Skeletal muscle satellite cell (primary cell): ENCODE data around the gene CDIPT.
"Not testable (repeated sequence)": the region's sequence is repeated elsewhere in the genome, so short reads cannot be mapped to it uniquely, and the experiment has no call there.

ENCODE experiments used
- H3K27me3 ChIP-seq: 2 replicates; pipeline ENCODE4 v1.7.0; 2013; ENCODE audit warnings: low read length; ENCODE audit not compliant: control insufficient read depth, insufficient read depth
- H3K36me3 ChIP-seq: 2 replicates; pipeline ENCODE4 v1.7.0; 2013; ENCODE audit warnings: mild to moderate bottlenecking, control low read depth, low read length; ENCODE audit not compliant: insufficient read depth
- H3K4me1 ChIP-seq: 2 replicates; pipeline ENCODE4 v1.7.0; 2013; ENCODE audit warnings: low read length; ENCODE audit not compliant: control insufficient read depth, insufficient read depth
- H3K4me2 ChIP-seq: 2 replicates; pipeline ENCODE4 v1.7.0; 2013; ENCODE audit warnings: mild to moderate bottlenecking, low read length
- H3K4me3 ChIP-seq: 2 replicates; pipeline ENCODE4 v1.7.0; 2013; ENCODE audit warnings: low read length
- H3K9ac ChIP-seq: 2 replicates; pipeline ENCODE4 v1.7.0; 2013; ENCODE audit warnings: mild to moderate bottlenecking, low read depth, low read length, moderate library complexity
- H3K9me3 ChIP-seq: replicated peaks from 2 replicates; pipeline ENCODE4 v1.7.0; 2013; ENCODE audit warnings: mild to moderate bottlenecking, control low read depth, low read length

The CDIPT gene

DNA sequence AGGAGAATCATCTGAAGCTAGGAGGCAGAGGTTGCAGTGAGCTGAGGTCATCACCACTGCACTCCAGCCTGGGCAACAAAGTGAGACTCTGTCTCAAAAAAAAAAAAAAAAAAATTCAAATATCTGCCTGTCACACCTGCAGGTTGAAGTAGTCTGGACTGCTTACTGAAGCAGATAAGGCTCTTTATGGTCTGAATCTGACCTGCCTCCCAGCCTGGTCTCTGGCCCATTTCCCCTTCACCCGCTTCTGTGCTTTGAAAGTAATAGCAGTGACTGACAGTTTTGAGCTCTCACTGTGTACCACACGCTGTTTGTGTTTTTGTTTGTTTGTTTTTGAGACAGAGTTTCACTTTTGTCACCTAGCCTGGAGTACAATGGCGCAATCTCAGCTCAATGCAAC is 30.5 kb upstream of the CDIPT start:
- no peak overlapping the region for H3K4me3 ChIP-seq
- no peak overlapping the region for H3K9ac ChIP-seq
- no peak overlapping the region for H3K4me2 ChIP-seq
- no peaks in the 10 kb centered on the region for H3K9me3 ChIP-seq
- no peaks in the 10 kb centered on the region for H3K4me1 ChIP-seq
- H3K36me3 ChIP-seq = no peaks in the 10 kb centered on the region
- H3K27me3 ChIP-seq = peaks cover 22% of the 10 kb centered on the region

DNA sequence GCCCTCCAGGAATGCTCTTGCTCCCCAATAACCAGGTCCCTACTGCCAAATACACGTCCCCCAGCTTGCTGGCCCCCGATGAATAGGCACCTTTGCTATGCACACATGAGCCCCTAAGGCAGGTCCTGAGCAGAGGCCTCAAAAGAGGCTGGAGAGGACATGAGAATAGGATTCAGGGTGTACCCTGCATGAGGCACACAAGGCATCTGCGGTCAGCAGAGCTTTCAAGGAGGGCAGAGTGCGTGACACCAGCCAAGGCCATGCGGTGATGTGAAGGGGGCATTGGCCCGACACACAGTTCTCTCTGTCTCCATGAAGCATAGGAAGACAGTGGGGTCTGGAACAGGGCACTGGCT is 29.4 kb upstream of the CDIPT start:
- peaks cover 21% of the 10 kb centered on the region for H3K27me3 ChIP-seq
- H3K36me3 ChIP-seq = no peaks in the 10 kb centered on the region
- H3K9ac ChIP-seq = no peak overlapping the region
- no peaks in the 10 kb centered on the region for H3K4me1 ChIP-seq
- no peak overlapping the region for H3K4me2 ChIP-seq
- no peaks in the 10 kb centered on the region for H3K9me3 ChIP-seq
- no peak overlapping the region for H3K4me3 ChIP-seq

DNA sequence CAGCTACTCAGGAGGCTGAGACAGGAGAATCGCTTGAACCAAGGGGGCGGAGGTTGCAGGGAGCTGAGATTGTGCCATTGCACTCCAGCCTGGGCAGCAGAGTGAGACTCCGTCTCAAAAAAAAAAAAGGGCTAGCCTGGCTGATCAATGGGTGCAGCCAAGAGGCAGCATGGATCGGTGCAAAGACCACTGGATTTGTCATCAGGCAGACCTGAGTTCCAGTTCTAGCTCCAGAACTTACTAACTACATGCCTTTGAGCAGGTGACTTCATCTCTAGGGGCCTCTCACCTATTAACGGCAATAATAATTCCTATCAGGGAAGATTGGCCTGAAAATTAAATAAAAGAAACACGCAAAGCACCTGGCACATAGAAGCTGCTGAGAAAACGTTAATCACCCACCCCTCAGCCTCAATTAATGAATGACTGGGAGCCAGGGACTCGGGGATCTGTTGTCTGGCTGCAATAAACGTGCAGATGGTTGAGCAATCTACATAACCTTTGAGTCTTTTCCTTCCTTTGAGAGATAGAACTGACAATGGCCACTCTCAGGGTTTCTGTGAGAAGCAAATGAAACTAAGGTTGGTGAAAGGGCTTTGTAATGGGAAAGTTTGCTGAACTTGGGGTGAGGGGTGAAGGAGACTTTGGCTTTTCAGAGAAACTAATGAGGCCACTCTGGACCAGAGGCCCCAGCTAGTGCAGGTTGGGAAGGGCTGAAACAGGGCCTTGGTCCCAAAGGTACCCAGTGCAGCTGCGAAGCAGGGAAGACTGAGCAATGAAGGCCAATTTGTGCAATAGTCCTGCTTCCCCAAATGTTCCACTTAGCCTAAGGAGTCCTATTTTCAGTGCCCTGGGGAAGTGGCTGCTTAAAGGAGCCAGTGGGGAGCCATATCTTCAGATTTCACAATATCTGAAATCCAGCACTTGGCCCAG is 28.8 kb upstream of the CDIPT start:
- H3K27me3 ChIP-seq = peaks cover 21% of the 10 kb centered on the region
- no peak overlapping the region for H3K9ac ChIP-seq
- H3K4me2 ChIP-seq = no peak overlapping the region
- no peak overlapping the region for H3K4me3 ChIP-seq
- no peaks in the 10 kb centered on the region for H3K9me3 ChIP-seq
- H3K36me3 ChIP-seq = no peaks in the 10 kb centered on the region
- no peaks in the 10 kb centered on the region for H3K4me1 ChIP-seq

DNA sequence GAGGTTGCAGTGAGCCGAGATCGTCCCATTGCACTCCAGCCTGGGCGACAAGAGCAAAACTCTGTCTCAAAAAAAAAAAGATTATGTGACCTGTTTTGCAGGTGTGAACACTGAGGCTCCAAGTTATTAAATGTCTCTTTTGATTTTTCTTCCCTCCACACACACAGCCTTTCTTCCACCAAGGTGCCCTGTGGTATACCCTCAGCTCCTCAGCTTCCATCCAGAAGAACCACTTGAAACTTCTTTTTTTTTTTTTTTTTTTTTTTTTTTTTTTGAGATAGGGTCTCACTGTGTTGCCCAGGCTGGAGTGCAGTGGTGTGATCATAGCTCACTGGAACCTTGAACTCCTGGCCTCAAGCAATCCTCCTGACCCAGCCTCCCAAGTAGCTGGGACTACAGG is 26.3 kb upstream of the CDIPT start:
- not testable (repeated sequence) for H3K36me3 ChIP-seq, H3K4me1 ChIP-seq, H3K9me3 ChIP-seq, H3K4me2 ChIP-seq, H3K4me3 ChIP-seq, H3K9ac ChIP-seq
- peaks cover 12% of the 10 kb centered on the region for H3K27me3 ChIP-seq

DNA sequence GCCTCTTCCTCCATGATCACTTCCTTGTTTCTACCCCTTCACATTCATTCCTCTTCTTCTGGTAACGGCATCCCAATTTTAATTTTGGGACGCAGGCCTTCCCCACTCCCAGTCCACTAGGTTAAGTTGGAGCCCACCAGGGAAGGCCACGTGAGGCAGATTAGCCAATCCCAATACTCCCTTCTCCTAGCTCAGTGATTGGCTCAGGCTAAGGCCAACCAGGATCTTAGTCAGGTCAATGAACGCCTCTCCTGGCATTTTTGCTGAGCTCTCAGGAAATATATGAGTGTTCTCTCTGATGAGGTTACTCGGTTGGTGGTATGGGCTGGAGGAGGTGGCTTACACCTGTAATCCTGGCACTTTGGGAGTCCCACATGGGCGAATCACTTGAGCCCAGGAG is 21.0 kb upstream of the CDIPT start:
- H3K9ac ChIP-seq = no peak overlapping the region
- no peak overlapping the region for H3K4me2 ChIP-seq

DNA sequence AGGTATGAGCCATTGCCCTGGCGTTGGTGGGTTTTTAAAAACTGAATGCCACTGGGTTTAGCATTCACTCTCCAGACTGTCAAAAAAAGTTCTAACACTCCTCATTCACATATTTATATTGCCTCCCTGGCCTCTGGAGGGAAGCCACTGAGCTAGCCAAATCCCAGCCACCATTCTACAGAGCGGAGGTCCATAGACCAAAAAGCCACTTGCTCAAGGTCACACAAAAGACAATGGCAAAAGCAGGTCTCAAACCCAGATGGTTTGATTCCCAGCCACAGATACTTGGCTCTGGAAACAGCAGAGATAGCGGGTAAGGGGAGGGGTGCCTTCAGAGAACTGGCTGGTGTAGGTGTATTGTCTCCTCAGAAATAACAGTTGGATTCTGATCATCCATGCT is 18.0 kb upstream of the CDIPT start:
- no peaks in the 10 kb centered on the region for H3K4me1 ChIP-seq
- no peak overlapping the region for H3K4me3 ChIP-seq
- H3K4me2 ChIP-seq = no peak overlapping the region
- H3K27me3 ChIP-seq = peaks cover 26% of the 10 kb centered on the region
- H3K9me3 ChIP-seq = no peaks in the 10 kb centered on the region
- no peak overlapping the region for H3K9ac ChIP-seq
- no peaks in the 10 kb centered on the region for H3K36me3 ChIP-seq

More for the DNA sequence above, 21.0 kb upstream of the CDIPT start:
- H3K27me3 ChIP-seq = peaks cover 15% of the 10 kb centered on the region
- no peaks in the 10 kb centered on the region for H3K36me3 ChIP-seq
- no peak overlapping the region for H3K4me3 ChIP-seq
- H3K4me1 ChIP-seq = no peaks in the 10 kb centered on the region
- no peaks in the 10 kb centered on the region for H3K9me3 ChIP-seq

DNA sequence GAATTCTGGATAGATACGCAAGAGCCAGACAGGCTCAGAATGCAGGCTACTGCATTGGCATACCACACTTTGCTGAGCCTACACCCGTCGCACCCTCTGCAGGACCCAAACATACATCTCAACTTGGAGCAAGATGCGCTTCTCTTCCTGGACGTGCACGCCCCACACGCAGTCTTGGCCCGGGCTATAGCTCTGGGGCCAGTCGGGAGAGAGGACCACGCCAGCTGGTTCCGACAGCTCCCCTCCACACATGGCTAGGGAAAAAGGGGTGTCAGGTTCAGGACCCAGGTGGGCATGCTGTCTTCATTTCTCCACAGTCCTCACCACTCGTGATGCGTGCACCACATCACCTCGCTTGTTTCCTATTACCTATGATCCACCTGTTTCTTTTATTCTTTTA is 15.1 kb upstream of the CDIPT start:
- no peak overlapping the region for H3K4me3 ChIP-seq
- no peaks in the 10 kb centered on the region for H3K4me1 ChIP-seq
- H3K36me3 ChIP-seq = no peaks in the 10 kb centered on the region
- H3K9ac ChIP-seq = no peak overlapping the region
- no peak overlapping the region for H3K4me2 ChIP-seq
- peaks cover 41% of the 10 kb centered on the region for H3K27me3 ChIP-seq
- no peaks in the 10 kb centered on the region for H3K9me3 ChIP-seq

DNA sequence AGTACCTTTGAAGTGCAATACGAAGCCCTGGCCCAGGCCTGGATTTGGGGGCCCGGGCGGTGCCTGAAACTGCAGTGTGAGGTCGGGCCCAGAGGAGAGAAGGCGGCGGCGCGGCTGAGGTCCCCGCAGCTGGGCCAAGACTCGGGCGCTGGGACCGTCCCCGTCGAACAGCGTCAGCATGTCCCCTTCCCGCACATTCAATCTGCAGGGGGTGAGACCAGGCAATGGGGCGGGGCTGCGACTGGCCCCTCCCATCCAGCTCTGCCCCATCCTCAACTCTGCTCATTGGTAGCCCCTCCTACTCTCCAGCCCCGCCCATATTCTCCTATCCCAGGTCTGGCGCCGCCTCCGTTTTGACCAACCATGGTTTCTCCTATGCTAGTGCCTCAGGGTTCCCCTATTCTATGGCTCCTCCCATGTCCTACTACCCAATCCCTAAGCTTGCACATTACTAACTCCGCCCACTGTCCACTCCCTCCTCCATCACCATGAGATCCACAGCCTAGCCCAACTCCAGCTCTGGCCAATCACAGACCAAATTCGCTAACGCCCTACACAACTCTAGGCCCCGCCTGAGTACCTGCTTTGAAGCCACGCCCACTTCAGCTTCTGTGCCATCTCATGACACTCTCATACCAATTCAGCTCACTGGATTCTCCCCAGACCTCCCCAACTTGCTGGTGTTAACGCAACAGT is 14.4 kb upstream of the CDIPT start:
- Histone ChIP-seq H3K4me3 (no peak overlapping the region), H3K9me3 (no peaks in the 10 kb centered on the region), H3K9ac (no peak overlapping the region), H3K27me3 (peaks cover 41% of the 10 kb centered on the region), H3K4me2 (peak overlapping the region; percentile 77), H3K36me3 (no peaks in the 10 kb centered on the region), H3K4me1 (no peaks in the 10 kb centered on the region)

DNA sequence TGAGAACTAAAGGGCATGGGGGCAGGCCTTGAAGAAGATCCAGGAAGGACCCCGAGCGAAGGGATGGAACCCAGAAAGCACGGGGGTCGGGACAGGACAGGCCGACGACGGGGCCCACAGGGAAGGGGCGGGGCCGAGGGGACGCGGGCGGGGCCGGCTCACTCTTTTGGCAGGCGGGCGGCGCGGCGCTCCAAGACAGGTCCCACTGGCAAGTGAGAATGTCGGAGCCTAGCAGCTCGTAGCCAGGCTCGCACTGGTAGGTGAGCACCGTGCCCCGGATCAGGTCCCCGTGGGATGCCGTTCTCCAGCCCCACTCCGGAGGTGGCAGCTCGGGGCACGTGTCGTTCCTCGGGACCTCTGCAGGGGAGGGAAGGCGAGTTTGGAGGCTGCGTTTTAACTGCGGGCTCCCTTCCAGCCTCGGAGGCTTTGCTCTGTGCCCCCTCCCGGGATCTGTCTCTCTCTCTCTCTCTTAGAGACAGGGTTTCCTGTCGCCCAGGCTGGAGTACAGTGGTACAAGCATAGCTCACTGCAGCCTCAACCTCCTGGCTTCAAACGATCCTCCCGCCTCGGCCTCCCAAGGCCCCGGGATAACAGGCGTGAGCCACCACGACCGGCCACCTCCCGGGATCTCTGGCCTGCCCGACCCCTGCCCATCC is 13.7 kb upstream of the CDIPT start:
- Histone ChIP-seq H3K4me3 (peak overlapping the region; percentile 52), H3K9me3 (no peaks in the 10 kb centered on the region), H3K9ac (no peak overlapping the region), H3K36me3 (no peaks in the 10 kb centered on the region), H3K4me2 (peak overlapping the region; percentile 77), H3K4me1 (no peaks in the 10 kb centered on the region), H3K27me3 (peaks cover 45% of the 10 kb centered on the region)

DNA sequence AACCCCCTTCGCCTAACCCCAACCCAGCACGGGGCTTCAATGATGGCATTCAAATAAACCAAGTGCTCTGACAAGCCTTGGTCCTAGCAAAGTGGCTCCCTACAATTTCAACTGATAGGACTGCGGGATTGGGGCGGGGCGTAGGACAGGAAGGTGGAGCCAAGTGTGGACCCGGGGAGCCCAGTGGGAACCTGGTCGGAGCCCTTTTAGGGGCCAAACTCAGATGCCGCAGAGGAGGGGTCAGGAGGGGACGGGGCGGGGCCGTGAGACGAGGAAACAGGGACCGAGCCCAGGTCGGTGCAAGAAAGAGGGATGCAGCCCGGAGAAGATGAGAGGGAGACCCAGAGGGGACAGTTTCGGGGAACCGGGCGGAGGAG is 13.2 kb upstream of the CDIPT start:
- H3K9ac ChIP-seq = no peak overlapping the region
- H3K9me3 ChIP-seq = no peaks in the 10 kb centered on the region
- H3K27me3 ChIP-seq = peaks cover 45% of the 10 kb centered on the region
- no peaks in the 10 kb centered on the region for H3K4me1 ChIP-seq
- peak overlapping the region; percentile 77 for H3K4me2 ChIP-seq
- H3K4me3 ChIP-seq = peak overlapping the region; percentile 52
- H3K36me3 ChIP-seq = no peaks in the 10 kb centered on the region

DNA sequence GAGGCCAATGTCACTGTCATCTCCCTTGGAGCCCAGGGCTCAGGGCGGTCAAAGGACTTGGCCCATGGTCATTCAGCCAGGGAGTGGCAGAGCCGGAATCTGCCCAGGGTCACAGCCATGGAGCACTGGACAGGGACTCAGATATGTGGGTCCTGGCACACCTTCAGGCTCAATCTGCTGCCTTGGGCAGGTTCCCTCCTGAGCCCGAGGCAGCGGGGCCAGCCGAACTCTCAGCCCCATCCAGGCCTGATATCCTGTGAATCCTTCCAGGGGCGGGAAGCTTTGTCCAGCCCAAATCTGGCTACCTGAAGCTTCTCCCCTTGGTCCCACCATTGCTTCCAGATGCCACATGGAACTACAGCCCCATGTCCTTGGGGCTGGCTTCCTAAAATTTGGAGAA is 12.2 kb upstream of the CDIPT start:
- no peaks in the 10 kb centered on the region for H3K36me3 ChIP-seq
- no peaks in the 10 kb centered on the region for H3K9me3 ChIP-seq
- peaks cover 45% of the 10 kb centered on the region for H3K27me3 ChIP-seq
- no peak overlapping the region for H3K4me2 ChIP-seq
- no peak overlapping the region for H3K4me3 ChIP-seq
- H3K9ac ChIP-seq = no peak overlapping the region
- H3K4me1 ChIP-seq = no peaks in the 10 kb centered on the region
